WTC11 (cell line): Measurements from ENCODE around the gene SAP30L. TPM values are rescaled to one million over a fixed set of nuclear protein-coding genes. Genes with fewer than 3 reads are reported as not detected.

Experiments
- ATAC-seq: fragments of 200-7000 bp; cut with Tn5 transposase; 2 replicates; pipeline ENCODE4 v1.10.0; 2021; ENCODE audit warnings: mild to moderate bottlenecking, moderate library complexity
- CTCF ChIA-PET: fragments of 300-600 bp; sonication (Branson Sonifier 250); formaldehyde crosslinking; loops from one replicate; lab custom pipeline; 2021; ENCODE audit warnings: antibody characterized with exemption; lab: Charles Lee
- POLR2A ChIA-PET: fragments of 350-600 bp; sonication (Branson Sonifier 250); formaldehyde crosslinking; loops from one replicate; lab custom pipeline; 2021; ENCODE audit warnings: antibody characterized with exemption; lab: Charles Lee
- DNase-seq: peaks from one replicate; pipeline ENCODE4 v3.0.0; 2021; ENCODE audit warnings: low spot score
- H3K27ac Mint-ChIP-seq: 2 replicates; pipeline ENCODE4 v1.8.0; 2021; ENCODE audit warnings: mixed read lengths
- H3K27me3 Mint-ChIP-seq: 2 replicates; pipeline ENCODE4 v1.8.0; 2021; ENCODE audit warnings: low read depth, mild to moderate bottlenecking, moderate library complexity, mixed read lengths
- H3K36me3 Mint-ChIP-seq: 2 replicates; pipeline ENCODE4 v1.8.0; 2021; ENCODE audit warnings: mixed read lengths
- H3K4me1 Mint-ChIP-seq: 2 replicates; pipeline ENCODE4 v1.8.0; 2022; ENCODE audit warnings: mixed read lengths
- H3K4me3 Mint-ChIP-seq: 2 replicates; pipeline ENCODE4 v1.8.0; 2021; ENCODE audit warnings: mild to moderate bottlenecking, moderate library complexity, mixed read lengths
- H3K9me3 Mint-ChIP-seq: 2 replicates; pipeline ENCODE4 v1.8.0; 2021; ENCODE audit warnings: mixed read lengths
- ATF1 ChIP-seq: sonication (generic); formaldehyde crosslinking; IDR thresholded peaks from 2 replicates; pipeline ENCODE4 v1.8.1; 2023; ENCODE audit warnings: mild to moderate bottlenecking, moderate library complexity, missing genetic modification reagents
- EMX1 ChIP-seq: fragments of 250-450 bp; sonication (Bioruptor Pico); IDR thresholded peaks from 2 replicates; pipeline ENCODE4 v1.8.0; 2021; ENCODE audit warnings: mild to moderate bottlenecking
- ESRRA ChIP-seq: sonication (generic); formaldehyde crosslinking; IDR thresholded peaks from 2 replicates; pipeline ENCODE4 v1.8.1; 2022; ENCODE audit warnings: mild to moderate bottlenecking, missing genetic modification reagents, borderline replicate concordance
- FOXK1 ChIP-seq: sonication (generic); formaldehyde crosslinking; IDR thresholded peaks from 2 replicates; pipeline ENCODE4 v1.8.0; 2022; ENCODE audit warnings: mild to moderate bottlenecking, moderate library complexity, missing genetic modification reagents
- GABPB1 ChIP-seq: sonication (generic); formaldehyde crosslinking; IDR thresholded peaks from 2 replicates; pipeline ENCODE4 v1.8.1; 2023; ENCODE audit warnings: mild to moderate bottlenecking, missing genetic modification reagents
- MYBL2 ChIP-seq: sonication (generic); formaldehyde crosslinking; IDR thresholded peaks from 2 replicates; pipeline ENCODE4 v1.8.1; 2023; ENCODE audit warnings: mild to moderate bottlenecking, moderate library complexity, missing genetic modification reagents
- NR2C2 ChIP-seq: sonication (generic); formaldehyde crosslinking; IDR thresholded peaks from 2 replicates; pipeline ENCODE4 v1.8.0; 2022; ENCODE audit warnings: mild to moderate bottlenecking, missing genetic modification reagents
- OVOL2 ChIP-seq: fragments of 250-450 bp; sonication (Bioruptor Pico); IDR thresholded peaks from 2 replicates; pipeline ENCODE4 v1.9.0; 2021; ENCODE audit warnings: mild to moderate bottlenecking, borderline replicate concordance
- SMAD4 ChIP-seq: sonication (generic); formaldehyde crosslinking; IDR thresholded peaks from 2 replicates; pipeline ENCODE4 v1.8.0; 2022; ENCODE audit warnings: mild to moderate bottlenecking, missing genetic modification reagents
- TEAD1 ChIP-seq: sonication (generic); formaldehyde crosslinking; IDR thresholded peaks from 2 replicates; pipeline ENCODE4 v1.8.0; 2022; ENCODE audit warnings: mild to moderate bottlenecking, missing genetic modification reagents
- ZBTB21 ChIP-seq: sonication (generic); formaldehyde crosslinking; IDR thresholded peaks from 2 replicates; pipeline ENCODE4 v1.8.1; 2023; ENCODE audit warnings: mild to moderate bottlenecking, missing genetic modification reagents, borderline replicate concordance
- ZNF121 ChIP-seq: sonication (generic); formaldehyde crosslinking; IDR thresholded peaks from 2 replicates; pipeline ENCODE4 v1.8.0; 2023; ENCODE audit warnings: missing genetic modification reagents
- ZNF423 ChIP-seq: fragments of 250-450 bp; sonication (Bioruptor Pico); IDR thresholded peaks from 2 replicates; pipeline ENCODE4 v2.1.2; 2022; ENCODE audit warnings: mild to moderate bottlenecking, moderate library complexity
- total RNA-seq: library from RNA; stranded (reverse); gene quantifications from 3 replicates; pipeline ENCODE4 v1.2.3, GENCODE V29; 2021
- TF ChIP-seq, protein P1 (sequence below): sonication (generic); formaldehyde crosslinking; conservative IDR thresholded peaks from 2 replicates; pipeline ENCODE4 v1.8.1; 2022; ENCODE audit warnings: mild to moderate bottlenecking, missing genetic modification reagents
- TF ChIP-seq, protein P2 (sequence below): sonication (generic); formaldehyde crosslinking; IDR thresholded peaks from 2 replicates; pipeline ENCODE4 v1.8.1; 2022; ENCODE audit warnings: mild to moderate bottlenecking, moderate library complexity, missing genetic modification reagents
- TF ChIP-seq, protein P3 (sequence below): sonication (generic); formaldehyde crosslinking; IDR thresholded peaks from 2 replicates; pipeline ENCODE4 v1.8.1; 2023; ENCODE audit warnings: mild to moderate bottlenecking, missing genetic modification reagents, moderate library complexity

The SAP30L gene
- total RNA-seq, 1 experiment from 2014 or later = 33.5 TPM

DNA sequence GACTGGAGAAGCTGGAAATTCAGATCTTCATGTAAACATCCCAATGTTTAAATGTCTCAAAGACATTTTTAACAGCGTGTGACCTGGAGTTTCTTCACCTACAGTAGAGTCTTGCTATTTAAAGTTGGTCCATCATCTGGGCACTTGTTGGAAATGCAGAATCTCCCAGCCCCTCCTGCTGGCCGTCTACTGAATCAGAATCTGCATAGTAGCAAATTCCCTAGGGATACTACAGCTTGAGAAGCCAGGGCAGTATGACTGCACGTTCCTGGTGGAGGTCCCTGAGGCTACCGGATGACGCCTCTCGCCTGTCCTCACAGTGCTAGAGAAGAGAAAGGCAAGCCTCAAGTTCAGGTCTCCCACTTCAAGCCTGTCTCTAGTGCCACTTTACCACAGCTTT, 15.7 kb downstream of the SAP30L start:
- H3K27ac Mint-ChIP-seq = 0 out of 2 replicates have a peak overlapping the region, but pooled peaks have one; percentile 41

DNA sequence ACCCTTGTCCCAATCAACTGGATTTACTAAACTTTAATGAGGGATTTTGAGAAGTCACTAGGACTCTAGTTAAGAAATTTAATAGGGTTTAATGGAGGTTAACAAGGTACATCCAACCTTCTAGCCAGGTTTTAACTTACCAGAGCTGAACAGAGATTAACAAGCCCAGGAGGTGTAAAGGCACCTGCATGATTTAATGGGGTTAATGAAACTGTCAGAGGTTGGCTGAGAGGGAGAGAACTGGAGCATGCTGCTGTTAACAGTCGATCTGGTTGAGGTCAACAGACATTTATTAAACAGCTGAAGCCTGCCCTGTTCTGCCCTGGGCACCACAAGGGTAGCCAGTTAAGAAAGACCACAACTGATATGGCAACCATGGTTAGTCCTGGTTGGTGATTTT, 18.6 kb downstream of the SAP30L start:
- peaks cover 17% of the 10 kb centered on the region for H3K4me1 Mint-ChIP-seq
- ATAC-seq (no peak), DNase-seq (no peak)
- no peak for TF ChIP-seq NR2C2
- TF ChIP-seq, protein P1, sequence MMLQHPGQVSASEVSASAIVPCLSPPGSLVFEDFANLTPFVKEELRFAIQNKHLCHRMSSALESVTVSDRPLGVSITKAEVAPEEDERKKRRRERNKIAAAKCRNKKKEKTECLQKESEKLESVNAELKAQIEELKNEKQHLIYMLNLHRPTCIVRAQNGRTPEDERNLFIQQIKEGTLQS (CRISPR knock-in tag) = no peak
- no peak for TF ChIP-seq ZNF121 (CRISPR knock-in tag)
- TF ChIP-seq, protein P2, sequence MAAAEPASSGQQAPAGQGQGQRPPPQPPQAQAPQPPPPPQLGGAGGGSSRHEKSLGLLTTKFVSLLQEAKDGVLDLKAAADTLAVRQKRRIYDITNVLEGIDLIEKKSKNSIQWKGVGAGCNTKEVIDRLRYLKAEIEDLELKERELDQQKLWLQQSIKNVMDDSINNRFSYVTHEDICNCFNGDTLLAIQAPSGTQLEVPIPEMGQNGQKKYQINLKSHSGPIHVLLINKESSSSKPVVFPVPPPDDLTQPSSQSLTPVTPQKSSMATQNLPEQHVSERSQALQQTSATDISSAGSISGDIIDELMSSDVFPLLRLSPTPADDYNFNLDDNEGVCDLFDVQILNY (CRISPR knock-in tag) = no peak
- no peak for TF ChIP-seq SMAD4 (CRISPR knock-in tag)
- no peak for TF ChIP-seq MYBL2 (CRISPR knock-in tag)
- peaks cover 37% of the 10 kb centered on the region for H3K27me3 Mint-ChIP-seq
- CTCF ChIA-PET = interaction anchor here (1.0 to 4.3 kb wide), 2 partner anchors 32 to 145 kb away, joined by 4 to 41 read pairs; no protein-coding TSS in a partner anchor
- H3K36me3 Mint-ChIP-seq = no peaks in the 10 kb centered on the region
- H3K9me3 Mint-ChIP-seq = no peaks in the 10 kb centered on the region
- H3K27ac Mint-ChIP-seq = no peak overlapping the region
- H3K4me3 Mint-ChIP-seq = no peak overlapping the region
- POLR2A ChIA-PET = no interaction called here

More for the DNA sequence above, 15.7 kb downstream of the SAP30L start:
- POLR2A ChIA-PET = interaction anchor here (1.2 kb wide), 1 partner anchor 59 kb away, joined by 3 read pairs; no protein-coding TSS in a partner anchor
- CTCF ChIA-PET = interaction anchor here (0.6 to 4.3 kb wide), 17 partner anchors 9 to 486 kb away, joined by 3 to 41 read pairs (median 5); partner anchors contain the start of gene SAP30L
- TF ChIP-seq ZNF423 (no peak), TEAD1 (CRISPR knock-in tag) (no peak), EMX1 (CRISPR knock-in tag) (no peak)
- TF ChIP-seq, all 79 proteins: peak for 0
- Mint-ChIP-seq H3K9me3 (no peaks in the 10 kb centered on the region), H3K4me1 (peaks cover 7% of the 10 kb centered on the region), H3K4me3 (no peak overlapping the region), H3K36me3 (peaks cover 6% of the 10 kb centered on the region; the same call in 1 of the 2 replicates), H3K27me3 (peaks cover 7% of the 10 kb centered on the region)
- ATAC-seq = peak; percentile 93
- DNase-seq = peak; percentile 49

DNA sequence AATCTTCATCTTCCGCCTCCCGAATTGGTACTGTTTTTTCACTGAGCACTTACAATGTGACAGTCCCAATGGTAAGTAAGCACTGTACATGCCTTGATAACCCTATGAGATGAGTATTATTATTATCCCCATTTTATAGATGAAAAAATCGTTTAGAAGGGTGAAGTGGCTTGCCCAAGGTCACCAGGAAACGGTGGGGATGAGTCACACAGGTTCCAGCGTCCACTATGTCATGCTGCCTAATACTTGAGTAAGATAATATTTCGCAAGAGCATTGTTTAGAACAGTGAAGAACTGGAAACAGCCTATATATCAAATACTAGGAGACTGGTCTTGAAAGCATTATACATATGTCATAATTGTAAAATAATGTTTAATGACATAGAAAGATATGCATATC, 19.4 kb downstream of the SAP30L start:
- Mint-ChIP-seq H3K4me1 (peaks cover 17% of the 10 kb centered on the region), H3K4me3 (no peak overlapping the region), H3K36me3 (no peaks in the 10 kb centered on the region), H3K9me3 (no peaks in the 10 kb centered on the region), H3K27me3 (peaks cover 44% of the 10 kb centered on the region), H3K27ac (no peak overlapping the region)
- ChIA-PET CTCF (interaction anchor here (1.8 to 3.7 kb wide), 2 partner anchors 43 to 491 kb away, joined by 4 to 14 read pairs; no protein-coding TSS in a partner anchor), POLR2A (no interaction called here)
- DNase-seq (no peak), ATAC-seq (no peak)
- no peak for TF ChIP-seq FOXK1 (CRISPR knock-in tag)
- TF ChIP-seq GABPB1 (CRISPR knock-in tag) = 0 out of 2 replicates have a peak, but pooled peaks have one; percentile 6
- TF ChIP-seq ESRRA (CRISPR knock-in tag) = no peak
- no peak for TF ChIP-seq ZBTB21 (CRISPR knock-in tag)

DNA sequence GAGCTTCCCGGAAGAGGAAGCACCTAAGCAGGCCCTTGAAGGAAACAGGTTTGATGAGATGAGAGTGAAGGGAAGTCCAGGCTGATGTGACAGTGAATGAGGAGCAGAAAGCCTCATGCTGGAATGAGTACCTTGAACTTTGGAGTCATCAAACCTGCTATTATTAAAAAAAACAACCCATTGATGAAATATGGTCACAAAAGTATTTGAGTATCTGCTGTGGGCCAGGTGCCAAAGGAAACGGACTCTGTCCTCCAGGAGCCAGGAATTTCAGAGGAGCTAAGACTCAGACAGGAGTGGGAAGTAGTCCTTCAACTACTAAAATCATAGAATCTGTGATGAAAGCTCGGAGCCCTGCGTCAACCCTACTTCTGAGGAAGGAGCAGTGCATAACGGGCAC, 20.4 kb downstream of the SAP30L start:
- Mint-ChIP-seq H3K36me3 (no peaks in the 10 kb centered on the region), H3K27me3 (peaks cover 54% of the 10 kb centered on the region), H3K4me1 (peaks cover 17% of the 10 kb centered on the region), H3K4me3 (no peak overlapping the region), H3K9me3 (no peaks in the 10 kb centered on the region), H3K27ac (no peak overlapping the region)
- ChIA-PET POLR2A (no interaction called here), CTCF (interaction anchor here (1.0 to 4.4 kb wide), 8 partner anchors 10 to 492 kb away, joined by 3 to 91 read pairs (median 4); no protein-coding TSS in a partner anchor)
- ATAC-seq (no peak), DNase-seq (no peak)
- TF ChIP-seq, protein P3, sequence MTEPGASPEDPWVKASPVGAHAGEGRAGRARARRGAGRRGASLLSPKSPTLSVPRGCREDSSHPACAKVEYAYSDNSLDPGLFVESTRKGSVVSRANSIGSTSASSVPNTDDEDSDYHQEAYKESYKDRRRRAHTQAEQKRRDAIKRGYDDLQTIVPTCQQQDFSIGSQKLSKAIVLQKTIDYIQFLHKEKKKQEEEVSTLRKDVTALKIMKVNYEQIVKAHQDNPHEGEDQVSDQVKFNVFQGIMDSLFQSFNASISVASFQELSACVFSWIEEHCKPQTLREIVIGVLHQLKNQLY (CRISPR knock-in tag) = no peak
- no peak for TF ChIP-seq ZNF423
- no peak for TF ChIP-seq ATF1 (CRISPR knock-in tag)
- TF ChIP-seq OVOL2 (CRISPR knock-in tag) = no peak
